ENCODE results near the gene CDADC1. TPM values are rescaled to one million over a fixed set of nuclear protein-coding genes. Genes with fewer than 3 reads are reported as not detected.
"Not testable (repeated sequence)": the region's sequence is repeated elsewhere in the genome, so short reads cannot be mapped to it uniquely, and the experiment has no call there.

The CDADC1 gene
- total and polyA plus RNA-seq, 2 donors, result 6.6 to 7.2 TPM

DNA sequence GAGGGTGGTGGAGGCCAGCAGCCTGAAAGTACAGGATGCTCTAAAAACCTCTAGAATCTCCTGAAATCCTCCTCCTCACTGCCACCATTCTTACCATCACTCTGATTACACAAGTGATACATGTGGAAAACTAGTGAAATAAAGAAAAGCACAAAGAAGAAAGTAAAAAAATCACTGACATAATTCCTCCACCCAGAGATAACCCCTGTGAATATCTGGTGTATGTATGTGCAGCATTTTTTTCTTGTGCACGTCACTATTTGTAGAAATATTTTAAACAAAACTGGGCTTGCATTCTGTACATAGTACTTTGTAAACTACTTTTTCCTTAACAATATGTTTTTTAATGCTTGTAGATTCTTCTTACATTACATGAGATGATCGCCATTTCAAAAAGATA, 73.2 kb downstream of the CDADC1 start:
- Histone ChIP-seq H3K4me3 (ENCODE audit: low read depth, low read length) (no peak overlapping the region), H3K36me3 (ENCODE audit: insufficient read depth) (no peaks in the 10 kb centered on the region), H3K27ac (ENCODE audit: low read depth) (no peak overlapping the region), H3K4me1 (ENCODE audit: insufficient read depth) (no peaks in the 10 kb centered on the region)
- WGBS, result 63% methylated on average over 2 of the region's 2 CpGs
- DNase-seq (ENCODE audit: extremely low spot score), result no peak

DNA sequence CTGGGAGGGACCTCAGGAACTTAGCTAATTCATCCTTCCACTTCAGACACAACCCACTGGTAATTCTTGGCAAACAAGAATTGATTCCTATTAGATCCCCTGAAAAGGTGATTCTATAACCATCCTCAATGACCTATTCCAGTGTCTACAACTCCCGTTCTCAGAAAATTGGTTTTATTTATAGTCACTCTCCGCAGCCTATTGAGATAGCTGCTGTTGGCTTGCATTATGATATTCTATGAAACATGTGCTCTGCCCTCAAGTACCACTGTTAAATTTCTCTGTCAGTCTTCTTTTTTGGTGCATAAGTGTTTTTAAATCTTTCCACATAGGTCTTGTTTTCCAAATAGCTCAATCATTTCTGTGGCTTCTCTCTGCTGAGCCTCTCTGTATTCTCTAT, 75.0 kb downstream of the CDADC1 start:
- Histone ChIP-seq H3K4me1 (ENCODE audit: insufficient read depth) (no peaks in the 10 kb centered on the region), H3K27ac (ENCODE audit: low read depth) (no peak overlapping the region), H3K36me3 (ENCODE audit: insufficient read depth) (no peaks in the 10 kb centered on the region), H3K4me3 (ENCODE audit: low read depth, low read length) (no peak overlapping the region)
- 94% methylated on average over 2 of the region's 2 CpGs for WGBS
- DNase-seq (ENCODE audit: extremely low spot score), result no peak

- Histone ChIP-seq H3K36me3 (ENCODE audit: insufficient read depth) (peaks cover 2% of the 10 kb centered on the region), H3K4me1 (ENCODE audit: insufficient read depth) (no peaks in the 10 kb centered on the region), H3K4me3 (ENCODE audit: low read depth, low read length) (no peak overlapping the region), H3K27ac (ENCODE audit: low read depth) (no peak overlapping the region)
- 94% methylated on average over 7 of the region's 7 CpGs for WGBS
- no peak for DNase-seq (ENCODE audit: extremely low spot score)
Observed at GRCh38 chr13:49323344-49323743, 75.6 kb downstream of the CDADC1 start.

- 82% methylated on average over 7 of the region's 7 CpGs for WGBS
- Histone ChIP-seq H3K4me1 (ENCODE audit: insufficient read depth) (no peaks in the 10 kb centered on the region), H3K4me3 (ENCODE audit: low read depth, low read length) (no peak overlapping the region), H3K27ac (ENCODE audit: low read depth) (no peak overlapping the region), H3K36me3 (ENCODE audit: insufficient read depth) (peaks cover 2% of the 10 kb centered on the region)
- DNase-seq (ENCODE audit: extremely low spot score), result no peak
Observed at GRCh38 chr13:49326222-49326917, 78.6 kb downstream of the CDADC1 start.

- not testable (repeated sequence) for H3K36me3 ChIP-seq (ENCODE audit: insufficient read depth); DNase-seq (ENCODE audit: extremely low spot score); H3K4me1 ChIP-seq (ENCODE audit: insufficient read depth); H3K4me3 ChIP-seq (ENCODE audit: low read depth, low read length); H3K27ac ChIP-seq (ENCODE audit: low read depth)
- WGBS, result 97% methylated on average over 3 of the region's 3 CpGs
Observed at GRCh38 chr13:49327145-49327544, 79.4 kb downstream of the CDADC1 start.

GRCh38 chr13:49329831-49330545, 82.3 kb downstream of the CDADC1 start:
- Histone ChIP-seq H3K36me3 (ENCODE audit: insufficient read depth) (peaks cover 7% of the 10 kb centered on the region), H3K27ac (ENCODE audit: low read depth) (no peak overlapping the region), H3K4me3 (ENCODE audit: low read depth, low read length) (no peak overlapping the region), H3K4me1 (ENCODE audit: insufficient read depth) (no peaks in the 10 kb centered on the region)
- 67% methylated on average over 8 of the region's 8 CpGs for whole genome bisulfite sequencing
- DNase-seq (ENCODE audit: extremely low spot score), result no peak

- 98% methylated on average over 1 of the region's 1 CpG for WGBS
- no peaks in the 10 kb centered on the region for H3K4me1 ChIP-seq (ENCODE audit: insufficient read depth)
- H3K27ac ChIP-seq (ENCODE audit: low read depth), result no peak overlapping the region
- no peak overlapping the region for H3K4me3 ChIP-seq (ENCODE audit: low read depth, low read length)
- no peak for DNase-seq (ENCODE audit: extremely low spot score)
- H3K36me3 ChIP-seq (ENCODE audit: insufficient read depth), result peaks cover 7% of the 10 kb centered on the region
Observed at GRCh38 chr13:49330546-49330864, 82.8 kb downstream of the CDADC1 start.

- Histone ChIP-seq H3K36me3 (ENCODE audit: insufficient read depth) (peaks cover 5% of the 10 kb centered on the region), H3K27ac (ENCODE audit: low read depth) (no peak overlapping the region)
- WGBS, result 89% methylated on average over 4 of the region's 4 CpGs
Observed at GRCh38 chr13:49336655-49337054, 88.9 kb downstream of the CDADC1 start.

GRCh38 chr13:49340161-49340560, 92.4 kb downstream of the CDADC1 start:
- Histone ChIP-seq H3K4me3 (ENCODE audit: low read depth, low read length) (no peak overlapping the region), H3K27ac (ENCODE audit: low read depth) (no peak overlapping the region), H3K4me1 (ENCODE audit: insufficient read depth) (no peaks in the 10 kb centered on the region), H3K36me3 (ENCODE audit: insufficient read depth) (no peaks in the 10 kb centered on the region)
- DNase-seq (ENCODE audit: extremely low spot score), result no peak
- 89% methylated on average over 10 of the region's 10 CpGs for WGBS

More at GRCh38 chr13:49336655-49337054, 88.9 kb downstream of the CDADC1 start:
- Histone ChIP-seq H3K4me3 (ENCODE audit: low read depth, low read length) (no peak overlapping the region), H3K4me1 (ENCODE audit: insufficient read depth) (no peaks in the 10 kb centered on the region)
- no peak for DNase-seq (ENCODE audit: extremely low spot score)

- WGBS, result 95% methylated on average over 3 of the region's 3 CpGs
- H3K4me1 ChIP-seq (ENCODE audit: insufficient read depth), result no peaks in the 10 kb centered on the region
- H3K4me3 ChIP-seq (ENCODE audit: low read depth, low read length), result no peak overlapping the region
- H3K27ac ChIP-seq (ENCODE audit: low read depth), result no peak overlapping the region
- no peak for DNase-seq (ENCODE audit: extremely low spot score)
- no peaks in the 10 kb centered on the region for H3K36me3 ChIP-seq (ENCODE audit: insufficient read depth)
Observed at GRCh38 chr13:49341517-49341916, 93.8 kb downstream of the CDADC1 start.

GRCh38 chr13:49341941-49342340, 94.2 kb downstream of the CDADC1 start:
- Histone ChIP-seq H3K27ac (ENCODE audit: low read depth) (no peak overlapping the region), H3K4me1 (ENCODE audit: insufficient read depth) (no peaks in the 10 kb centered on the region), H3K4me3 (ENCODE audit: low read depth, low read length) (no peak overlapping the region), H3K36me3 (ENCODE audit: insufficient read depth) (no peaks in the 10 kb centered on the region)
- DNase-seq (ENCODE audit: extremely low spot score), result no peak

DNA sequence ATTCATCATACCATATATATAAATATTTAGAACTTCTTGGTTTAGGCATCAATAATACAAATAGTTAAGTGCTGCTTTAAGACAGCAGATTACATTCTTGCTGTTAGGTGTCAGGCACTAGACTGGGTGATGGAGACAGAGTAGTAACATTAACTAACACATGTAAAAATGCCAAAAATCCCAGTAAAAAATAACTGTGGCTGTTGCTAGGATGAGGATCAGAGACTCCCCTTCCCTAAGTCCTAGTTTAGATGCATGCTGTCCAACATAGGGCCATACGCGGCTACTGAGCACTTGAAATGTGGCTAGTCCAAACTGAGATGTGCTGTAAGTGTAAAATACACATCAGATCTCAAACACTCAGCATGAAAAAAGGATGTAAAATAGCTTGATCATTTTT, 94.7 kb downstream of the CDADC1 start:
- H3K27ac ChIP-seq (ENCODE audit: low read depth), result no peak overlapping the region
- H3K4me3 ChIP-seq (ENCODE audit: low read depth, low read length), result no peak overlapping the region
- H3K4me1 ChIP-seq (ENCODE audit: insufficient read depth), result no peaks in the 10 kb centered on the region
- no peak for DNase-seq (ENCODE audit: extremely low spot score)
- H3K36me3 ChIP-seq (ENCODE audit: insufficient read depth), result no peaks in the 10 kb centered on the region
- 93% methylated on average over 2 of the region's 2 CpGs for WGBS
